Stimulated activated CD8-positive, alpha-beta memory T cell treated with anti-CD3 and anti-CD28 coated beads, Interleukin-15, amount 100 ng/mL, for 1 hour (primary cell): Measurements from ENCODE around the gene MAN1A1.
"Not testable (repeated sequence)": the region's sequence is repeated elsewhere in the genome, so short reads cannot be mapped to it uniquely, and the experiment has no call there.

Experiments used
- DNase-seq: peaks from one replicate; pipeline ENCODE4 v3.0.0-alpha.2; 2020; ENCODE audit warnings: low read depth

MAN1A1 gene

GRCh38 chr6:119303164-119303887 is 46.2 kb downstream of the MAN1A1 start:
- no peak for DNase-seq

- no peak for DNase-seq
Observed at GRCh38 chr6:119301429-119301828, 48.1 kb downstream of the MAN1A1 start.

DNA sequence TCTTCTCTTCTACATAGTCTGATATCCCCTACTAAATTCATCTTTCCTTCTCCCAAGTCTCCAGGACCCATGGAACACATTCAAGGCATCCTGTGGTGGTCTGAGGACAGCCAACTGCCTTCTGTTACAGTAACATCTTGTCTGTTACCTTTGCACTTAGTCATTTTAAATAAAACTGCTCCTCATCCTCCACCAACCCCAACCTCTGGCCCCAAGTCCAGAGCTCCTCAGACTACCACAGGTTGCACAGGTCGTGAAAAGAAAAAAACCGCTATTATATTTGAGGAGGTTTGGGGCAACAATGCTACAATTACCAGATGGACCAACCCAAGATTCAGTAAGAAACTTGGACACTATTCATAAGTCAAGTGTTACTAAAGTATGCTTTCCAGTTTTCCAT is 49.9 kb downstream of the MAN1A1 start:
- DNase-seq = no peak

GRCh38 chr6:119297049-119297448 is 52.5 kb downstream of the MAN1A1 start:
- no peak for DNase-seq

DNA sequence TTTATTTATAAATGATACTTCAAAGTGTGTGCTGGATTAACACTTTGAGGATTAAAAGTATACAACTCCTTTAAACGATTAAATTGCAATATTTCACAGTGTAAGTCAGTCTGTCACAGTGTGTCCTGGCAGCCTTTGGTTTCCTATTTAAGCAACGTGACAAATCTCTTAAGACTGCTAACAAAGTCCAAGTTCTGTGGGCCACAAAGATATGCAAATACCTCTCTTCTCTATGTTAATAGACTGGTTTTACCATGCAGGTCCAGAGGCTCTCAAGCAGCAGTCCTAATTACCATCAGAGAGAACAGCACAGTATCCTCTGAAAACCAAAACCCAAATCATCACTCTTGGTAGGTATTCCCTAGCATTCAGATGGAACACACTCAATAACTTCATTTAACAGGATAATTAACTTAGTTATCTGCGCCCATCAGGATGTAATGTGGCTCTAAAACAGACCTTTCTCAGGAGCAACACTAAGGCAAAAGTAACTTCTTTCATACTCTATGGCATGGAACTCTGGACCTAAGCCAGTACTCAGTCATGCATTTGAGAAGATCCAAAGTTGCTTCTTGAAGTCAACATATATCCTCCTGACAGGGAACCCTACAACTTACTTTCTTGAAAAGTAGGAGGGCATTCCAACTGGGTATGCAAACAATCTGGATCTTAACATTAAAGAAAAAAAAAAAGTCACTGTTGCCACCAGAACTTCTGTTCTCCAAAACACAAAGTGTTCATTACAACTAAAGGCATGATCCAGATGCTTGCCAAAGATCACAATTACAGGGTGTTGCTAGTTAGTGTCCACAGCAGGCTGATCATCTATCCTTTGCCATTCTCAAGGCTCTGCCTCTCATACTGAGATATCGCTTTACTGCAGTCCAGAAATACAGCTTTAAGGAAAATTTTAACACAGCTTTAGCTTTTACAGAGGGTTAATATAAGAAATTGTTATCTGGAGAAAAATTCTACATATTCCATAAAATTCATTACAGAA is 53.2 kb downstream of the MAN1A1 start:
- no peak for DNase-seq

- DNase-seq = no peak
Observed at GRCh38 chr6:119294984-119295383, 54.6 kb downstream of the MAN1A1 start.

DNA sequence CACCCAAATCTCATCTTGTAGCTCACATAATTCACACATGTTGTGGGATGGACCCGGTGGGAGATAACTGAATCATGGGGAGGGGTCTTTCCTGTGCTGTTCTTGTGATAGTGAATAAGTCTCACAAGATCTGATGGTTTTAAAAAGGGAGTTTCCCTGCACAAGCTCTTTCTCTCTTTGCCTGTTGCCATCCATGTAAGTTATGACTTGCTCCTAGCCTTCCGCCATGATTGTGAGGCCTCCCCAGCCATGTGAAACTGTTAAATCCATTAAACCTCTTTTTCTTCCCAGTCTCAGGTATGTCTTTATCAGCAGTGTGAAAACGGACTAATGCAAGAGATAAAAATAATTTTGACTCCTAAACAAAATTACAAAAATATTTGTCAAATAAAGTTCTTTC is 58.5 kb downstream of the MAN1A1 start:
- not testable (repeated sequence) for DNase-seq

- DNase-seq = no peak
Observed at GRCh38 chr6:119290306-119290705, 59.3 kb downstream of the MAN1A1 start.

DNA sequence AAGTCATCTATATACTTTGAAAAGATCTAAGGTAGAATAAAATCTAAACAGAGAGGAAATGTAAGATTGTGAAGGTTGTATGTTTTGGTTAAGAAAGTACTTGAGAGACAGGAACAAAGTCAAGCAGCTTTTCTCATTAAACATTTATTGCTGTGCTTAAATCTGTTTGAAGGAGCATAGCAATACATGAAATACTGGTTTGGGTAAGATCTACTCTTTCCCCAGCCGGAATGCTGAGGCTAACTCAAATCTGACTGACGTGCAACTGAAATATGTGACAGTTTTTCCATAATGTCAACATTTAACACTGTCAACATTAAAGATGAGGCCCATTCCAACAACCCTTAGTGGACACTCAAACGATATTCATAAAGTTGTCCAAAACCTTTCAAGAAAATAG is 59.9 kb downstream of the MAN1A1 start:
- no peak for DNase-seq

DNA sequence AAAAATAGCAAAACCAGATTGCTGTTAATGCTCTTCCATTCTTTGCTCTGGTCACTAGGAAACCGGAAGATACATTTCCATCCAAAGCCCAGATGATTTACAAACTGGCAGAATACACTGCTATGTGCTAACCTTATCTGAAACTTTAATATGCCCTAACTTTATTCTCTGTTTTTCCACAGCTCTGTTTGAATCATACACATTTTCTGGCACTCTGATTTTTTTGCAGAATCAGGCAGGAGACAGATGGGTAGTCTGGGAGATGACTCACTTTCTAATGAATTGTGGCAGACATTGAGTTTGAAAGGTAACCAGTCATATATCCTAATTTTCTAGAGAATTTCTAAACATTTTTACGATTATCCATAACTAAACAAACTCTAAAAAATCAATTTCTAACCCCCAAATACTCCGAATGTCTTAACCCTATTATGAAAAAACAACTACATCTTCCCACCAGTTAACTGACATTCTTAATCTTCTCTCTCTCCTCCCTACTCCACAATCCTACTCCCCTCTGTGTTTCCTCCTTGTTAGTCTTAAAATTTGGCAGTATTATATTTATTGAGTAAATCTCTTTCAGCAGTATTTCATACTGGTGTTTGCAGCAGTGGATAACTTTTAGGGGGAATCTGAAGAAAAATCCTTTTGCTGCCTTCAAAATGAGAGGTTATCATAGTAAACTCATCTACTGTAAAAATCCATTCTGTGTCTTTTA is 63.5 kb downstream of the MAN1A1 start:
- DNase-seq = no peak

DNA sequence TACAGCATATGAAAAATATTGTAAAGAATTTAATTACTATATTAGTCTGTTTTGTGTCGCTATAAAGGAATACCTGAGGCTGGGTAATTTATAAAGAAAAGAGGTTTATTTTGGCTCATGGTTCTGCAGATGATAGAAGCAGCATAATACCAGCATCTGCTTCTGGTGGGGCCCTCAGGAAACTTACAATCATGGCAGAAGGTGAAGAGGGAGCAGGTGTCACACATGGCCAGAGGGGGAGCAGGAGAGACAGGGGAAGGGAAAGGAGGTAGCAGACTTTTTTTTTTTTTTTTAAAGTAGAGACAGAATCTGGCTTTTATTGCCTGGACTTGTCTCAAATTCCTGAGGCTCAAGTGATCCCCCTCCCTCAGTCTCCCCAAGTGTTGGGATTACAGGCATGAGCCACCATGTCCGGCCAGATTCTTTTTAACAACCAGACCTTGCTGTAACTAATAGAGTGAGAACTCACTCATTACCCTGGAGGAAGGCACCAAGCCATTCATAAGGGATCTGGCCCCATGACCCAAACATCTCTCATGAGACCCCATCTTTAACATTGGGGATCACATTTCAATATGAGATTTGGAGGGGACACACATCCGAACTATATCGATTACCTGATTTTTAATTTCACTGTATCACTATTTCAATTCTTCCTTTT is 64.6 kb downstream of the MAN1A1 start:
- no peak for DNase-seq

DNA sequence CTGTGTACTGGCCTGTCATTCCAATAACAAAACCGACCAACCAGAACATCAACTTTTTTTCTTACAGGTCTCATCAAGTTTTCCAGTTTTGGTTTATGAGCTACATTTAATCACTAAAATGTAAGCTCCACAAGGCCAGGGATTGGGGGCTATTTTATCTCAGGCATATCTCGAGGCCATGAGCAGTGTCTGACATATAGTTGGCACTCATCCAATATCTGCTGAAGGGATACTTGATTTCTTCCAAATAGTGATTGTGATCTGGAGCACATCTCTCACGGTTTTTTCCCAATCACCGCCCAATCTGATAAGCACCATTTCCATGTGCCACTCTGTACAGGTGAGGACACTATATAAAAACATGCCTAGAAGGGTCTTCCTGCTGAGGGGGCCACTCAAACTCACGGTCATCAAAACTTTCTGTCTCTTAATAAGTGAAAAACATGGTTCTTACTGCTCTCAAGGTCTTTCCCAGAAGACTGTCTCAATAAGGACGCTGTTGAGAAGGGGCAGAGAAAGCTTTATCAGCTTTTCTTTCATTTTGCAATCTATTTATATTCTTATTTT is 65.5 kb downstream of the MAN1A1 start:
- no peak for DNase-seq

DNA sequence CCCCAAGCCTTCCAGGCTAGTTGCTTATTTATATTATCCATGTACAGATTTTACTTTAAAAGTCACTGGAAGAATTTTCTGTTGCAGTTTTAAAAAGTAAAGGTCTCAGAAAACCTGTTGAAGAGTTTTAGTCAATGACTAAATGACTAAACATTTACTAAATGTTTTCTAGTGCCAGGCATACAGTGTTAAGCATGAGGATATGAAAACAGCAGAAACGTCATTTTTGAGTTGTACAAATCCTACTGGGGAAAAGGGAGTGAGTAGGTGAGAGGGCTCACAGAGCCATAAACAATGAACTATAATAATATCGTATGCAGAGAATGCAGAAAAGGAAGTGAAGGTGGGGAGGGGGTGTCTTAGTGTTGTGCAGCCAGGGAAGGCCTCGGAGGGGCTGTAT is 66.3 kb downstream of the MAN1A1 start:
- DNase-seq = no peak

GRCh38 chr6:119280668-119281067 is 68.9 kb downstream of the MAN1A1 start:
- no peak for DNase-seq

- DNase-seq = no peak
Observed at GRCh38 chr6:119280080-119280479, 69.5 kb downstream of the MAN1A1 start.

GRCh38 chr6:119278625-119279024 is 70.9 kb downstream of the MAN1A1 start:
- no peak for DNase-seq

DNA sequence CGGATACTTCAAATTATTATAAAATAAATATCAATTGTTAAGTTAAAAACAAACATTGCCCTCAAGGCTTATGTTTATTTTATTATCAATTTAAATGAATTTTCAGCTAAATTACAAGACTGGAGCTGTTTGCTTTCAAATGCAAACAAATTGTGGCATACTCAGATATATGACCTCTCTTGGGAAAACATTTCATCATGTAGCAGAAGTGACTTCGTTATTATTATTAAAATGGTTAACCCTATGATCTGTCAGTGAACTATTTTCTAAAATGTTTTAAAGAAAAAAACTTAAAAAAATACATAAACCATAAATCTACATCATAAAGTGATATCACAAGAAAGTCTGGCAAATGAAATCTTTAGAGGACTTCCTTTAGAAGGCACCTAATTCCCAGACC is 72.5 kb downstream of the MAN1A1 start:
- DNase-seq = no peak

GRCh38 chr6:119276211-119276610 is 73.3 kb downstream of the MAN1A1 start:
- DNase-seq = no peak

DNA sequence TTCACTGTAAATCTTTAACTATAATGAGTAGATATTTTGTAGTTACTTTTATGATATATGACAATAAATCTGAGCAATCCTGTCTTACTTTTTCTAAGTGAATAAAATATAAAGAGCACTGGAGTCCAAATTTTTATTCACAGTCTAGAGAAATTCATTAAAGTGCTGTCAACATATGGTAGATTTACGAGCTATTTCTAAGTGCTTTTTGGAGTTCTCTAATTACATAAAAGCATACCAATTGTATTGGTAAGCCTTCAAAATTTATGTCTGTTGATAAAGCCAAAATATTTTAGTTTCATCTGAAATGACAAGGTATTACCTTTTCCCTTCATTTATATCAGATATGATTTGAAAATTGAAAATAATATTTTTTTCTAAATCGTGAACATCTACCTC is 75.4 kb downstream of the MAN1A1 start:
- no peak for DNase-seq

GRCh38 chr6:119273272-119274196 is 76.0 kb downstream of the MAN1A1 start:
- no peak for DNase-seq

DNA sequence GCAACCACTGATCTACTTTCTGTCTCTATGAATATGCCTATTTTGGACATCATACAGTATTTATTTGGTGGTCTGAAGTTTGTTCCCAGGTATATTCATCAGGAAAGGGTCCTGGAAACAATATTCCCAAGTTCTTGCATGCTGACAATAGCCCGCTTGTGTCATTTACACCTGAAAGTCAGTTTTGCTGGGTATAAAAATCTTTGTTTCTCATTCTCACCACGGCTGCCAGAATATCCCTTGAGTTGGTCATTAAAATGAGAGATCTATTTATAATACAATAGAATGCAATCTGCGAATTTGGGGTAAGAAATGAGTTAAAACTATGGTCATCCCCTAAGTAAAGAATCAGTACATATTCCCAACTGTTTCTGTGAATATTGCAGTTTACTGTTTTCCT is 79.0 kb downstream of the MAN1A1 start:
- no peak for DNase-seq
